Stimulated activated naive B cell treated with anti-CD40 and anti-IgM and Interleukin-4, amounts not matched to agents 10 μg/mL and 1 μg/mL and 100 μg/mL, for 72 hours (primary cell): ENCODE measurements around the gene RBM19.
"Not testable (repeated sequence)": the region's sequence is repeated elsewhere in the genome, so short reads cannot be mapped to it uniquely, and the experiment has no call there.

Experiments
- ATAC-seq, 2 donors: fragments of 150-1000 bp; cut with Tn5 transposase; replicated peaks; 2 replicates each; pipeline ENCODE4 v1.10.0; 2021; ENCODE audit warnings: moderate library complexity in 1 of 2
- DNase-seq: peaks from one replicate; pipeline ENCODE4 v3.0.0; 2021
- H3K27ac Mint-ChIP-seq: one replicate; pipeline ENCODE4 v1.8.0; 2022; ENCODE audit warnings: mild to moderate bottlenecking, mixed read lengths
- H3K27me3 Mint-ChIP-seq, 2 donors: one replicate each; pipeline ENCODE4 v1.8.0; 2022; ENCODE audit warnings: mixed read lengths in 2 of 2
- H3K36me3 Mint-ChIP-seq, 2 donors: one replicate each; pipeline ENCODE4 v1.8.0; 2022; ENCODE audit warnings: mixed read lengths in 2 of 2, mild to moderate bottlenecking in 1 of 2
- H3K4me1 Mint-ChIP-seq, 2 donors: one replicate each; pipeline ENCODE4 v1.8.0; 2022; ENCODE audit warnings: mixed read lengths in 2 of 2, mild to moderate bottlenecking in 1 of 2
- H3K4me3 Mint-ChIP-seq, 2 donors: one replicate each; pipeline ENCODE4 v1.8.0; 2022; ENCODE audit warnings: mild to moderate bottlenecking in 2 of 2, mixed read lengths in 2 of 2, moderate library complexity in 1 of 2
- H3K9me3 Mint-ChIP-seq, 2 donors: one replicate each; pipeline ENCODE4 v1.8.0; 2022; ENCODE audit warnings: mixed read lengths in 2 of 2, mild to moderate bottlenecking in 1 of 2

Gene RBM19

GRCh38 chr12:113819495-113819894 lies 146.6 kb downstream of the RBM19 start:
- Mint-ChIP-seq H3K9me3 (no peaks in the 10 kb centered on the region), H3K4me1 (no peaks in the 10 kb centered on the region), H3K27ac (no peak overlapping the region), H3K36me3 (peaks cover 55 to 80% of the 10 kb centered on the region in 2 donors), H3K27me3 (no peaks in the 10 kb centered on the region), H3K4me3 (no peak overlapping the region)
- DNase-seq (no peak), ATAC-seq (no peak)

- ATAC-seq (no peak), DNase-seq (no peak)
- H3K4me3 Mint-ChIP-seq = no peak overlapping the region
- peaks cover 55 to 80% of the 10 kb centered on the region in 2 donors for H3K36me3 Mint-ChIP-seq
- no peak overlapping the region for H3K27ac Mint-ChIP-seq
- no peaks in the 10 kb centered on the region for H3K9me3 Mint-ChIP-seq
- H3K4me1 Mint-ChIP-seq = no peaks in the 10 kb centered on the region
- H3K27me3 Mint-ChIP-seq = no peaks in the 10 kb centered on the region
Observed at GRCh38 chr12:113818833-113819232, 147.3 kb downstream of the RBM19 start.

- H3K27me3 Mint-ChIP-seq = no peaks in the 10 kb centered on the region
Observed at GRCh38 chr12:113818283-113818682, 147.8 kb downstream of the RBM19 start.

GRCh38 chr12:113816866-113817265 lies 149.3 kb downstream of the RBM19 start:
- Mint-ChIP-seq H3K27ac (no peak overlapping the region), H3K27me3 (no peaks in the 10 kb centered on the region), H3K4me1 (no peaks in the 10 kb centered on the region), H3K4me3 (no peak overlapping the region), H3K9me3 (no peaks in the 10 kb centered on the region), H3K36me3 (peaks cover 59 to 81% of the 10 kb centered on the region in 2 donors)
- no peak for DNase-seq
- ATAC-seq = no peak

More at GRCh38 chr12:113818283-113818682, 147.8 kb downstream of the RBM19 start:
- peak overlapping the region; percentile 31 for H3K27ac Mint-ChIP-seq
- ATAC-seq (no peak), DNase-seq (no peak)
- H3K4me3 Mint-ChIP-seq = no peak overlapping the region
- H3K9me3 Mint-ChIP-seq = no peaks in the 10 kb centered on the region
- no peaks in the 10 kb centered on the region for H3K4me1 Mint-ChIP-seq
- peaks cover 54 to 79% of the 10 kb centered on the region in 2 donors for H3K36me3 Mint-ChIP-seq

GRCh38 chr12:113815031-113815430 lies 151.1 kb downstream of the RBM19 start:
- H3K36me3 Mint-ChIP-seq = peaks cover 60 to 81% of the 10 kb centered on the region in 2 donors
- no peaks in the 10 kb centered on the region for H3K4me1 Mint-ChIP-seq
- no peaks in the 10 kb centered on the region for H3K9me3 Mint-ChIP-seq
- H3K27me3 Mint-ChIP-seq = no peaks in the 10 kb centered on the region
- H3K4me3 Mint-ChIP-seq = no peak overlapping the region
- ATAC-seq (no peak), DNase-seq (no peak)
- H3K27ac Mint-ChIP-seq = peak overlapping the region; percentile 26

GRCh38 chr12:113813229-113813541 lies 152.9 kb downstream of the RBM19 start:
- no peaks in the 10 kb centered on the region for H3K4me1 Mint-ChIP-seq
- no peak overlapping the region for H3K27ac Mint-ChIP-seq
- H3K4me3 Mint-ChIP-seq = no peak overlapping the region
- H3K27me3 Mint-ChIP-seq = no peaks in the 10 kb centered on the region
- H3K9me3 Mint-ChIP-seq = peaks cover 1 to 4% of the 10 kb centered on the region in 2 donors
- no peak for DNase-seq
- no peak for ATAC-seq
- peaks cover 60 to 78% of the 10 kb centered on the region in 2 donors for H3K36me3 Mint-ChIP-seq

- no peak for ATAC-seq
- no peak overlapping the region for H3K4me3 Mint-ChIP-seq
- H3K9me3 Mint-ChIP-seq = peaks cover 3 to 4% of the 10 kb centered on the region in 2 donors
- H3K27ac Mint-ChIP-seq = no peak overlapping the region
- DNase-seq = no peak
- peaks cover 64 to 83% of the 10 kb centered on the region in 2 donors for H3K36me3 Mint-ChIP-seq
- H3K4me1 Mint-ChIP-seq = no peaks in the 10 kb centered on the region
- H3K27me3 Mint-ChIP-seq = no peaks in the 10 kb centered on the region
Observed at GRCh38 chr12:113812411-113813228, 153.5 kb downstream of the RBM19 start.

- not testable (repeated sequence) for ATAC-seq, DNase-seq, H3K4me3 Mint-ChIP-seq, H3K27ac Mint-ChIP-seq, H3K4me1 Mint-ChIP-seq, H3K27me3 Mint-ChIP-seq
- H3K36me3 Mint-ChIP-seq = peaks cover 42 to 75% of the 10 kb centered on the region in 2 donors
- H3K9me3 Mint-ChIP-seq = peaks cover 7 to 16% of the 10 kb centered on the region in 2 donors
Observed at GRCh38 chr12:113809462-113810220, 156.5 kb downstream of the RBM19 start.

GRCh38 chr12:113808095-113808951 lies 157.8 kb downstream of the RBM19 start:
- H3K4me3 Mint-ChIP-seq = no peak overlapping the region
- H3K27me3 Mint-ChIP-seq = no peaks in the 10 kb centered on the region
- H3K27ac Mint-ChIP-seq = peak overlapping the region; percentile 33
- DNase-seq (no peak), ATAC-seq (no peak)
- peaks cover 7 to 16% of the 10 kb centered on the region in 2 donors for H3K9me3 Mint-ChIP-seq
- no peaks in the 10 kb centered on the region for H3K4me1 Mint-ChIP-seq
- peaks cover 42 to 74% of the 10 kb centered on the region in 2 donors for H3K36me3 Mint-ChIP-seq

GRCh38 chr12:113805673-113806072 lies 160.5 kb downstream of the RBM19 start:
- Mint-ChIP-seq H3K27me3 (no peaks in the 10 kb centered on the region), H3K27ac (no peak overlapping the region), H3K4me1 (no peaks in the 10 kb centered on the region), H3K4me3 (no peak overlapping the region), H3K36me3 (peaks cover 23 to 49% of the 10 kb centered on the region in 2 donors), H3K9me3 (peaks cover 7 to 16% of the 10 kb centered on the region in 2 donors)
- DNase-seq = no peak
- no peak for ATAC-seq

GRCh38 chr12:113804961-113805600 lies 161.0 kb downstream of the RBM19 start:
- peaks cover 7 to 16% of the 10 kb centered on the region in 2 donors for H3K9me3 Mint-ChIP-seq
- no peak for ATAC-seq

GRCh38 chr12:113803759-113804140 lies 162.4 kb downstream of the RBM19 start:
- H3K4me3 Mint-ChIP-seq = no peak overlapping the region
- no peaks in the 10 kb centered on the region for H3K4me1 Mint-ChIP-seq
- peaks cover 7 to 16% of the 10 kb centered on the region in 2 donors for H3K9me3 Mint-ChIP-seq
- H3K27ac Mint-ChIP-seq = peak overlapping the region; percentile 1
- H3K27me3 Mint-ChIP-seq = no peaks in the 10 kb centered on the region
- peaks cover 16 to 38% of the 10 kb centered on the region in 2 donors for H3K36me3 Mint-ChIP-seq
- ATAC-seq (no peak), DNase-seq (no peak)

More at GRCh38 chr12:113804961-113805600, 161.0 kb downstream of the RBM19 start:
- Mint-ChIP-seq H3K27me3 (no peaks in the 10 kb centered on the region), H3K27ac (no peak overlapping the region), H3K4me1 (no peaks in the 10 kb centered on the region), H3K4me3 (no peak overlapping the region), H3K36me3 (peaks cover 22 to 47% of the 10 kb centered on the region in 2 donors)
- no peak for DNase-seq

- H3K9me3 Mint-ChIP-seq = peaks cover 6 to 12% of the 10 kb centered on the region in 2 donors
- peaks cover 10 to 32% of the 10 kb centered on the region in 2 donors for H3K36me3 Mint-ChIP-seq
- H3K27ac Mint-ChIP-seq = peak overlapping the region; percentile 1
- H3K4me3 Mint-ChIP-seq = no peak overlapping the region
- ATAC-seq = no peak
- no peak for DNase-seq
- H3K27me3 Mint-ChIP-seq = no peaks in the 10 kb centered on the region
- no peaks in the 10 kb centered on the region for H3K4me1 Mint-ChIP-seq
Observed at GRCh38 chr12:113802966-113803758, 163.0 kb downstream of the RBM19 start.
